Panc1 (cell line): ENCODE measurements around the gene CCDC85C.

Experiments used
- POLR2AphosphoS5 ChIP-seq: IDR thresholded peaks from 2 replicates; pipeline ENCODE4 v1.6.1; 2012; ENCODE audit warnings: mild to moderate bottlenecking, low read depth, low read length, moderate library complexity
- SIN3A ChIP-seq: IDR thresholded peaks from 2 replicates; pipeline ENCODE4 v1.6.1; 2012; ENCODE audit warnings: low read depth, mild to moderate bottlenecking, low read length, moderate library complexity, borderline replicate concordance; ENCODE audit not compliant: insufficient read depth
- TCF7L2 ChIP-seq: IDR thresholded peaks from 2 replicates; pipeline ENCODE4 v1.6.1; 2011; ENCODE audit warnings: mild to moderate bottlenecking, low read depth, low read length, inconsistent platforms
- TF ChIP-seq, protein P1 (sequence below), 2 experiments: IDR thresholded peaks; 2 replicates each; pipeline ENCODE4 v1.6.1; 2011 to 2012; ENCODE audit warnings: low read depth in 2 of 2, control low read depth in 1 of 2, low read length in 1 of 2, mild to moderate bottlenecking in 1 of 2, moderate library complexity in 1 of 2; ENCODE audit not compliant: insufficient read depth in 1 of 2
- TF ChIP-seq, protein P2 (sequence below): fragments of 450-650 bp; IDR thresholded peaks from 2 replicates; pipeline ENCODE4 v1.5.1; 2017; ENCODE audit warnings: mild to moderate bottlenecking

DNA sequence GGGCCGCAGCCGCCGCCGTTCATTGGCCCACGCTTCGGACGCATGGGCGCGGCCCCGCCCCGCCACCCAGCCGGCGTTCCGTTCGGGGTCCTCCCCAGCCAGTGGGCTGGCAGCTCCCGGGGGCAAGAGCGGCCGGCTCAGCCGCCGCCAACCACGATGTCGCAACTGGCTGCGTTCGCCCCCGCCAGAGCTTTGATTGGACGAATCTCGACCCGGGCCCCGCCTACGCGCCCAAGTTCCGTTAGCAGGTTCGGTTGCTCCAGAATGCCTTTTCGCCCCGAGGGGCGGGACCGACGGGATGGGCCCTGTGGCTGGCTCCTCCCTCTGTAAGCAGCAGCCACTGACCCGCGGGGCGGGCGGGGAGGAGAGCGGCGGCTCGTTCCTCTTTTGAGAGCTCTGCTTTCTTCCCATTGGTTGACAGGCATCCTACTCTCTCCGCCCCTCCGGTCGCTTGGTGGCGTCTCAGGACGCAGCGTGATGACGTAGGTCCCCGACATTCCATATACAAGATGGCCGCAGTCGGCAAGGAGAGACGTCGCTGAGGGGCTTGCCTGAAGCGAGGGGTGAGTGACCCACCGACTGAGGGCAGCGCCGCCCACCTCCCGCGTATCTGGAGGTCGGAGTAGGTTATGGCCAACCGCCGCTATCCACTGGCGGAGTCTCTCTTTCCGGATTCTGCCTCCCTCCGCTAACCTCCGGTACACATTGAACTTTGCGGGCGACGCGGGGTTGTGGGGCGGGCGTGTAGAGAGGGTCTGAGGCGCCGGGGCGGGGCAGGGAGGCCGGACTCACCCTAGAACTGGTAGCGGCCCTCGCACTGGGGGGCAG is 122.9 kb downstream of the CCDC85C start, which contains the start of gene CCNK:
- TF ChIP-seq, protein P1, sequence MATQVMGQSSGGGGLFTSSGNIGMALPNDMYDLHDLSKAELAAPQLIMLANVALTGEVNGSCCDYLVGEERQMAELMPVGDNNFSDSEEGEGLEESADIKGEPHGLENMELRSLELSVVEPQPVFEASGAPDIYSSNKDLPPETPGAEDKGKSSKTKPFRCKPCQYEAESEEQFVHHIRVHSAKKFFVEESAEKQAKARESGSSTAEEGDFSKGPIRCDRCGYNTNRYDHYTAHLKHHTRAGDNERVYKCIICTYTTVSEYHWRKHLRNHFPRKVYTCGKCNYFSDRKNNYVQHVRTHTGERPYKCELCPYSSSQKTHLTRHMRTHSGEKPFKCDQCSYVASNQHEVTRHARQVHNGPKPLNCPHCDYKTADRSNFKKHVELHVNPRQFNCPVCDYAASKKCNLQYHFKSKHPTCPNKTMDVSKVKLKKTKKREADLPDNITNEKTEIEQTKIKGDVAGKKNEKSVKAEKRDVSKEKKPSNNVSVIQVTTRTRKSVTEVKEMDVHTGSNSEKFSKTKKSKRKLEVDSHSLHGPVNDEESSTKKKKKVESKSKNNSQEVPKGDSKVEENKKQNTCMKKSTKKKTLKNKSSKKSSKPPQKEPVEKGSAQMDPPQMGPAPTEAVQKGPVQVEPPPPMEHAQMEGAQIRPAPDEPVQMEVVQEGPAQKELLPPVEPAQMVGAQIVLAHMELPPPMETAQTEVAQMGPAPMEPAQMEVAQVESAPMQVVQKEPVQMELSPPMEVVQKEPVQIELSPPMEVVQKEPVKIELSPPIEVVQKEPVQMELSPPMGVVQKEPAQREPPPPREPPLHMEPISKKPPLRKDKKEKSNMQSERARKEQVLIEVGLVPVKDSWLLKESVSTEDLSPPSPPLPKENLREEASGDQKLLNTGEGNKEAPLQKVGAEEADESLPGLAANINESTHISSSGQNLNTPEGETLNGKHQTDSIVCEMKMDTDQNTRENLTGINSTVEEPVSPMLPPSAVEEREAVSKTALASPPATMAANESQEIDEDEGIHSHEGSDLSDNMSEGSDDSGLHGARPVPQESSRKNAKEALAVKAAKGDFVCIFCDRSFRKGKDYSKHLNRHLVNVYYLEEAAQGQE (IDR thresholded peaks at IDR 0.05; ENCODE audit: insufficient read depth in 1 of 2, low read depth in 2 of 2, low read length in 1 of 2): no peak
- TF ChIP-seq, protein P2, sequence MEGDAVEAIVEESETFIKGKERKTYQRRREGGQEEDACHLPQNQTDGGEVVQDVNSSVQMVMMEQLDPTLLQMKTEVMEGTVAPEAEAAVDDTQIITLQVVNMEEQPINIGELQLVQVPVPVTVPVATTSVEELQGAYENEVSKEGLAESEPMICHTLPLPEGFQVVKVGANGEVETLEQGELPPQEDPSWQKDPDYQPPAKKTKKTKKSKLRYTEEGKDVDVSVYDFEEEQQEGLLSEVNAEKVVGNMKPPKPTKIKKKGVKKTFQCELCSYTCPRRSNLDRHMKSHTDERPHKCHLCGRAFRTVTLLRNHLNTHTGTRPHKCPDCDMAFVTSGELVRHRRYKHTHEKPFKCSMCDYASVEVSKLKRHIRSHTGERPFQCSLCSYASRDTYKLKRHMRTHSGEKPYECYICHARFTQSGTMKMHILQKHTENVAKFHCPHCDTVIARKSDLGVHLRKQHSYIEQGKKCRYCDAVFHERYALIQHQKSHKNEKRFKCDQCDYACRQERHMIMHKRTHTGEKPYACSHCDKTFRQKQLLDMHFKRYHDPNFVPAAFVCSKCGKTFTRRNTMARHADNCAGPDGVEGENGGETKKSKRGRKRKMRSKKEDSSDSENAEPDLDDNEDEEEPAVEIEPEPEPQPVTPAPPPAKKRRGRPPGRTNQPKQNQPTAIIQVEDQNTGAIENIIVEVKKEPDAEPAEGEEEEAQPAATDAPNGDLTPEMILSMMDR: no peak
- TF ChIP-seq POLR2AphosphoS5 (peak; percentile 77), SIN3A (no peak), TCF7L2 (peak; percentile 27; the same call in 1 of the 2 replicates)
